Measurements from ENCODE around the gene C3orf18.

C3orf18 gene

DNA sequence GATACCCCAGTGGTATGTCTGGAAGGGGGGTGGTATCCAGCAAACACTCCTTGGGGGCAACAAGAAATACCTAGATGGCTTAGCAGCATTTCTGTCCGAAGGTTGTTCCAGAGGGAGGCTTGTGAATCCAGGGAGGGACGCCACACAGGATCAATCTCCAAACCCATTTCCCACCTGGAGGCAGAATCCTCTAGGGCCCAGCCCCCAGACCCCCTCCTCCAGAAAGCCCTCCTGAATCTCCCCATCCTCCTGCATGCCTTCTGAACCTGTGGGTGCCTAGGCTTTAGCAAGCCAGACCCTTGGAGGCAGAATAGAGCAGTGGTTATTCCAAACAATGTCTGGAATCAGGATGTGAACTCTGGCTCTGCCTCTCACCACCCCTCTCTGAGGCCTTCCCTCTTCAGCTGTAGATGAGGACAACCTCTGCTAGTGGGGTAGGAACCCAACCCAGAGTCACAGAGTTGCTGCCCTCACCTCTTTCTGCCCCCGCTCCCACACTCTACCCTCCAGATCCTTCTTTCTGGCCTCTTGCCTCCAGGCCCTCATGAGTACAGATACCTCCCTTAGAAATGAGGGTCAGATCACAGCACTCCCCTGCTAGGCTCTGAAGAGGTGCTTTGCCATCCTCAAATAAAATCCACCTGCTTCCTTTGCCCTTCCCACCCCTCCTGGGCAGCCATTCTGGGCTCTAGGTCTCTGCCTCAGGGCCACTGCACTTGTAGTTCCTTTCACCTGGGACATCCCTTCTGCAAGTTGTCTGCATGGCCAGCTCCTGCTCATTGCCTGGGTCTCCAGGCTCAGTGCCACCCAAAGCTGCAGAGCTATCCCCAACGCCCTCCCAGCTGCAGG, 35.9 kb upstream of the C3orf18 start:
- no peak for DNase-seq

DNA sequence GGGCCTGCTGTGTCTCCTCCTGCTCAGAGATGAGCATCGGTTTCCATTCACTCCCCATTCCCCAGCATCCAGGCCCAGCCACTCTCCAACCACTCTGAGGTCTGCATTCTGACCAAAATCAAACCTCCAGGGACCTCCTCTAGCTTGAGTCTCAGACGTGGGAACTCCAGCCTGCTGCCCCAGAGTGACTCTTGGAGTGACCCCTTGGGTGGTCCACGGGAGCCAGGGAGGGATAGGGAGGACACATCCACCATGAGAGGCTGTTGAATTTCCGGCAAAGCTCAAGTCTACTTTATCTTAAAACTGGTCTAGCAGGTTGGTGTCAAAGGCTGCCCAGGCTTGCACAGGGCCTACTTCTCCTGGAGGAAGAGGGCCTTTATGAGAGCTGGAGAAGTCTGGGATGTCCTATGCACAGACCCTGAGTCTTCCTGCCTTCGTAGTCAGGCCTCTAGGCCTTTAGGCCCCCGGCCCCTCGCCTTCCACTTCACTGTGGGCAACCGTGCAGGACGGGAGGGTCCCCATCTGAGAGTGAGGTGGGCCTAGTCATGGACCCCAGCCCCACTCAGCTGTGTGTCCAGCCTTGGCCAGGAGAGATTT, 35.1 kb upstream of the C3orf18 start:
- DNase-seq, result no peak

DNA sequence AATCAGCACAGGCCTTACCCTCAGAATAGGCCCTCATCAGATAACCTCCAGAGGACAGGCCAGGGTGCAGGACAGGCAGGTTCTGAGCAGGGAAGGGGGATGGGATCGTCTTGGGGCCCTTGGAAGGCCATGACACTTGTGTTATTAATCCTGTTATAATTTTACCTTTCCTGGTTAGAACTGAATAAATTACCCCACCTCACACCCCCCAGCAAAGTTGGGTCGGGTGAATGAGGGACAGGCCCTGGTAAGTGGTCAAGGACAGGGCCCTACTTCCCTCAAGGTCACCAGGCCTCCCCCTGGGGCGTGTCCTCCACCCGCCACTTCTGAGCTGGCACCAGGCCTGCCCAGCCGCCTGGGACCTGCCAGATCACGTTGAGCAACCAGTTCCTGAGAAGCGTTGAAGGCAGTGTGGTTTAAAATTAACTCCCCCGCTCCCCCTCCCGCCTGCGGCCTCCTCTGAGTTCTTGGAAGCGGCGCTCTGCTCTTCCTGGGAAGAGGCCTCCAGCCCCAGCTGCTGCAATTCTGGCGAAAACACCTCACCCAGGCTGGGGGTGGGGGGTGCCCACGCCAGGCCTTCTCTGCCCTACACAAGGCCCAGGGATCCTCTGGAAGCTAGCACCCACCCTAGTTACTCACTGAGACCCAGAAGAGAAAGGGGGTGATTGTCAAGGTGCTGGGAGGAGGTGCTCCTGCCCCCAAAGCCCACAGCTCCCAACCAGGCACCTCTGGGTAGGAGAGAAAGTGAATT, 33.5 kb upstream of the C3orf18 start:
- DNase-seq, result peak; percentile 91 to 95

DNA sequence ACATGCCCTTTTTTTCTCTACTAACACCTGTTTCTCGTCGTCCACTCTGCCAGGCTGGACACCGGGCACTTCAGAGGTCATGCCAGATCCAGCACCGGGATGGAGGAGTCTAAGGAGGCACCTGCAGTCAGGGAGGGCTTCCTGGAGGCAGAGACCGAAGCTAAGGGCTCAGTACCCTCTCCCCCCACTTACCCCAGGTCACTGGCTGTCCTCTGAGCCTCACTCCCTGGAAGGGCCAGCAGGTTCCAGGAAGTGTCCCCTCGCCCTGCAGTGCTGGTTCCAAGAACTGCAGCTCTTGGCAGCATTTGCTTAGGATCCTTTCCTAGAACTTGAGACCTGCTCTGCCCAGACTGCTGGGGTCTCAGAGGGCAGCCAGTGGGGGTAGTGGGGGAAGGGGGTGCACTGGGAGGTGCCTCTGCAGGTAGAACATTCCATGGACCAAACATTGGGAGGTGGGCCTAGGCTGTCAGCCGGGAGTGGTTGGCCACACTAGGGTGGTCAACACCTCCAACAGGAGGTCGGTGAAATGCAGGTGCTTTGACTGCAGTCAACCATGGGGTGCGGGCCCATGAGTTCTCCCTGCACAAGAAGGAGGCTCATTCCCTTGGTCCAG, 32.7 kb upstream of the C3orf18 start:
- peak in 1 of 2 experiments; percentile 15 for DNase-seq

DNA sequence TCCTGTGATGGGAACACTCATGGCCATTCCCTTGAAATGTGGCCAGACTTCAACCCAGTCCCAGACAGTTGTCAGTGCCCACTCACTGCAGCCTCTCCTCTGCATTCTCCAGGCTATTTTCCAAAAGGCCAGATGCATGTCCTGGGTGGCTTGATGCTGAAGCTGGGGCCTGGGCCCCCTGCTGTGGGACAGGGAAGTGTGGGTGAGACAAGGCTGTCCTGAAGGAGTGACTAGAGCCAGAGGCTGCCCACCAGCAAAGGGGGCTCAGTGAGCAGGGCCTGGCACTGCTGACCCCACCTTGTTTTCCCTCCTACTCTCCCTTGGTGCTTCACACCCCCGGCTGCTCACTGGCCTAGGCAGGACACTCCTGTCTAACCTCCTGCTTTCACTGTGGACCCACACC, 32.2 kb upstream of the C3orf18 start:
- DNase-seq, result no peak

DNA sequence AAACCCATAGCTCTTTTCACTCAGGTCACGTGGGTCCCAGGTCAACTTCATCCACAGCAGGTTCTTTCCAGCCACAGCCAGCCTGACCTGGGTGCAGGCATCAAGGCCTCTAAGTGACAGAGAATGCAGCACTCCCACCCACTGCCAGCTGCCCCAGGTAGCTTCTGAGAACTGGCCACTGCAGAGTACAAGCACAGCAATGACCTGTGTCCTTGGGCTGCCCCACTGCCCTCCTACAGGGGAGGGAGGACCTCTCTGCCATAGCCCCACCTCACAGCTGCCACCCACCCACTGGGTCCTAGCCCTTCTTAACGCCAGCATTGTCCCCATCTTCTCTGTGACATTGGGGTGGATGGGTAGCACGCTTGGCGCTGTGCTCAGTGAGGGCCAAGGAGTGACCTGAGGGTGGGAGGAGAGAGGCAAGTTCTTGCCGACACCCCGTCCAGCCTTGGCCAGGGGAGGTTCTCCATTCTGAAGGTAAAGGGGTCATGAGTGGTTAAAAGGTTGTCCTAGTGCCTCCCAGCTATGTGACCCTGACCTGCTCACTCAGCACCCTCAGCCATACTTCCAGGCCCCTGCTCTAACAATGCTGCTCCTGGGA, 31.7 kb upstream of the C3orf18 start:
- no peak for DNase-seq

DNA sequence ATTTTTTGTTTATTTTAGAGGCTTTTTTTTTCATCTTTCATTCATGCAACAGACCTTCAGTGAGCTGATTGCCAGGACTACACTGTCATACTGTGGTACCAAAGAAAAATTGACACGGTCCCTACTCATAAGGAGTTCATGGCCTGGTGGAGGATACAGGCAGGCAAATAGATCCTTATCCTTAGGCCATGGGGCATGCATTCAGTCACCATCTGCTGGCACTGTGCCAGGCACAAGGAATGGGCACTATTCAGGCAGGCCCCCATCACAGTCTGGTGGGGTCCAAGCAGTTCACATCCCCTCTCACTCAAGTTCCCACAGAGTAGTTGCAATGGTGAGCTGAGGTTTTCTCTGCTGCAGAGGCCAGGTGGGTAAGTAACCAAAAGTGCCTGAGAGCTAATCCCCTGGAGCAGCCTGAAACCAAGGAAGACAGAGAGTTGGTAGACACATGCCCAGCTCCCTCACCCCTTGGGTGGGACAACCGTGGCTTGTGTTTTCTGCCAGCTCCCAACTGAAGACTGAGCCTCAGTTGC, 26.8 kb upstream of the C3orf18 start:
- no peak for DNase-seq

DNA sequence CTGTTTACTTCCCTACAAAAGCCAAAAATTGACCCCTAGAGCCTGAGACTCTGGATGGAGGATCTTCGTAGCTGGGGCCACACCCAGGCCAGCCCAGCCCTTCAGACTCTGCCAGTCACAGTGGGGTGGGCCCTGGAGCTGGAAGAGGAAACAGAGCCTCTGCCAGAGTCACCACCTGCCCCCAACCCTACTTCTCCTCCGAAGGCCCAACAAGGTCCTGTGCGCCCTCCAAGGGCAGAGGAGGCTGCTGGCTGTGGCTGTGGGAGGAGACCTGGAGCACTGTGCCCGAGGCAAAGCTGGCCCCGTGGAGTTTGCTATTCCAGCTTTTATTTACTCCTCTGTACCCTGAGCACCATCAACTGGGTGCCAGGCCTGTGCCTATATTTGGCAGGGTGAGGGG, 25.0 kb upstream of the C3orf18 start:
- no peak for DNase-seq

DNA sequence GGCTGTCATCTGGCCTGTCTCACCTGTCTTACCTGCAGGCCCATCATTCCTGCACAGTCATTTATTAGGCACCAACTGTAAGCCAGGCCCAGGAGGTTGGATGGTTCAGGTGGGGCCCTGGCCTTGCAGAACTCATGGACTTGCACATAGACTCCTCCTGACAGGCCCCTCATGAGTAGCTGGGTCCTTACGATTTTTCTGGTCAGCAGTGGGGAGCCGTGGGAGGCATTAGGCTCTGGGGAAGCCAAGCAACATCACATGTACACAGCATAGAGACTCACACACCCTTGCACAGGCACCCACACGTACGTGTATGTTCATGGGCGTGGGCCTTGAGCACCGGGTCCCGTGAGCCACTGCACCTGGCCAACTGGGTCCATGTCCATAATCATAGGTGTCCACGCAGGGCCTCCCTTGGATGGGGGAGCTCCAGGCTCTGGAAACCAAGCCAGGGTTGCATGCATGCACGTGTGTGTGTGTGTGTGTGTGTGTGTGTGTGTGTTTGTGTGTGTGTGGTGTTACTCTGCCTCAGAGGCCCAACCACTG, 23.7 kb upstream of the C3orf18 start:
- DNase-seq, result no peak

DNA sequence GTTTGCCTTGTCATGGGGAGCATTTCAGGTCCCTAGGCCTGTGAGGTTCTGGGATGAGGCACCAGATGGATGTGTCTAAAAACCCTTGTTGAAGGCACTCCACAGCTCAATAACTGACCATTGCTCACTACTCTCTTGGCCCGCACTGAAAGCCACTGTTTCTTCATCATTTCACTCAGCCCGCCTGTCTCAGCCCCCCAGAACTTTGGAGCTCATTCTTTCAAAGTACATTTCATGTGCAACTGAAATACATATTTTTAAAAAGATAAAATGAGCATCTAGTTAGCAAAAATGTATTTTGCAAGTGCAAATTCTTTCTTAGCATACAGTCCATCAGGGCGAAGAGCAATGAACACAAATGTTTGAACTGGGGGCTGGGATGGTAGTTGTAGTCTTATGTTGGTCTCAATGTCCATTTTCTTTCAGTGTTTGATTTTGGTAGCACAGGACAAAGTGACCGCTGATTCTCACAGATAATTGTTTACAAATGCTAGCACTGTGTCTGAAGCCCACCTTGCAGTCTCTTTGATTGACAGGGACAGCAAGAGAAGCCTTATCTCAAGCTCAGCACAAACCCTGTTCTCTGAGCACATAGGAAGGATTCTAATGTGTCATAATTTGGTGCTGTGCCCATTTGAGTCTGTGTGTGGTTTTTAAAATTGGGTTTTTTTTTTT, 21.3 kb upstream of the C3orf18 start:
- no peak for DNase-seq

DNA sequence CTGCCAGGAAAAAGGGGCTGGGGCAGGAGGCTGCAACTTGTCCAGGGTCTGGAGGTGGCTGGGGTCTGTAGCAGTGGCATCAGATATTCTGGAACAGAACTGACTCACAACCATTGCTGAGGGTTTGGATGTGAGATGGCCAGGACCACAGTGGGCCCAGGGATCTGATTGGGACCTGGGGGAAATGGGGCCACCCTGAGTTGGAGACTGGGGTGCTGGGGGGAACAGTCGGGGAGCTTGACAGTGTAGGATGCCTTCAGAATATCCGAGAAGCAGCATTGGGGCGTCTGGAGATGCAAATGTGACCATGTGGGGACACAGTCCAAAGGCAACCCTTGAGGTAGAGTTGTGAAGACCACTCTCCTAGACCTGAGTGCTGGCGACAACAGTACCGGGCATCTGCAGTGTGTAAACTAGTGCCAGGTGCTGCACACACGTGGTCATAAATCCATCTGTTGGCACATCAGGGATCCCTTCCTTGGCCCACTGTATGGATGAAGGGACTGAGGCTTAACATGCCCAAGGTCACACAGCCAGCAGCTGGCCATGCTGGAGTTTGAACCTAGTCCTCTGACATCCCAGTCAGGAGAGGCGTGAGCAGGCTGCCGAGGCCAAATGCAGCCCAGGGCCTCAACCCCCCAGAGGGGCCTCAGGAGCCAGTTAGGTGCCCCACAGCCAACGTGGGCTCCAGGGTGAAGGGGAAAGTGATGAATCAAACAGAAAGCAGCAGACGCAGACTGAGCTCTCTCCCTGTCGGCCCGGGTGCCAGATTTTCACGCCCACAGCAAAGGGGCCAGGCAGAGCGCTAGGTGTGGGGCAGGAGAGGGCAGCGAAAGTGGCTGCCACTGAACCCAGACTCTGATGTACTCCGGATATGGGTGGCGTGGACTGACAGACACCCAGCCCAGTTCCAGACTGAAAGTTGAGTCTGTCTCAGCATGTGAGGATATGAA, 20.5 kb upstream of the C3orf18 start:
- no peak for DNase-seq

DNA sequence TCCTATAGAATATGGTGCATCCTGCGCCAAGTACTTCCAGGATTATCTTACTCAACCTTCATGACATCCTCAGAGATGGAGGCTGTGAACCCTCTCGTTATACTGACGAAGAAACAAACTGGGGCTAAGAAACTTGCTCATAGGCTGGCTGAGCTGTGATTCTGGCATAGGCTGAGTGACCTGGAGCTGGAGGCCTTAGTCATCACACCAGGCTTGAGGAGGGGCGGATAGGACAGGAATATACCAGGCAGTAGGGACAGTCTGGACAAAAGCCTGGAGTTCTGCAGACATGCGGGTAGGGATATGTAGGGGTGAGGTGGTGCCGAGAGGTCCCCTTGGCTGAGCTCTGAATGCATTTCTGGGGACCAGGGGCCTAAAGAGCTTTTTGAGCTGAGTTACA, 19.8 kb upstream of the C3orf18 start:
- DNase-seq, result no peak

DNA sequence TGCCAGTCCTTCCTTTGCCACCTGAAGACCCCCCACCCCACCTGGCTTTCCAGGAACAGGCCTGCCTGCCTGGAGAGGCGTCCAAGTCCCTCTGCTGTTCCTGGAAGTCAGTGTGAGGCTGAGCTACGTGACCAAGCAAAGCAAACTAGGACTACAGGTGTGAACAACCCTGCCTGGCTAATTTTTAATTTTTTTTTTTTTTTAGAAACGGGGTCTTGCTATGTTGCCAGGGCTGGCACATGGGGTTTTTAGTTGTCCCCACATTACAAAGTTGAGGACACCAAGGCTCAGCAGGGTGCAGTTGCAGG, 19.2 kb upstream of the C3orf18 start:
- DNase-seq, result no peak

DNA sequence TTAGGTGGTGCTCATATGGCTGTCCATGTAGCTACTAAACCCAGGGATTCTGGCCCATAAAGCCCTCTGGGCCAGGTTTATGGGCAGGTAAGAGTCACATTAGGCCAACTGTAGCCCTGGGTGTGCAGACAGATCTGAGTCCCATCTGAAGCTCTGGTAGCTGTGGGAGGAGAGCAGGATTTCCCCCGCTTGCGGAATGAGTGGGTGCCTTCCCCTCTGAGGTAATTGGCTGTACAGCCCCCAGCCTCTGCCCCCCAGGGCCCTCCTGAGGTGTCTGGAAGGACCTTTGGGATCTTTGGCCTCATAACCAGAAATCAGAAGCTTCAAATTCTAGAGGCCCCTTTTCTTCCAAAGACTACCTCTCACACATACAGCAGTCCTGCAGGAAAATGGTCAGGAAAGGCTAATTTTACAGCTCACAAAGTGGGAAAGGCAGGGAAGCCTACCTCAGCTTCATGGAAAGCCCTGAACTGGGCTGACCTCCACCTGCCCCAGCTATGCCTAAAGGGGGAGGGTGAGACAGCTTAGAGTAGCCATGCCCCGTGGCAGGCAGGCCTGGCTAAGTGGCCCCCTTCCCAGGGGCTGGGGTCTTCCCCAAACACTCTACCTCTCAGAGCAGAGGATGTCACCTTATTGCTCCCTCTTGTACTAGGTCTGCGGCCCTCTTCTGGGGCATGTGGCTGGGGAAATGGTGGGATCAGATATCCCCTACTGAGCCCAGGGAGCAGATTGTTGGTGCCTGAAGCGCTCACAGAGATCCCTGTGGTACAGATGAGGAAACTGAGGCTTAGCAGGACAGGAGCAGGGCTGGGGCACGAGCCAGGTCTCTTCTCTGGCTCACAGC, 18.6 kb upstream of the C3orf18 start:
- no peak for DNase-seq

DNA sequence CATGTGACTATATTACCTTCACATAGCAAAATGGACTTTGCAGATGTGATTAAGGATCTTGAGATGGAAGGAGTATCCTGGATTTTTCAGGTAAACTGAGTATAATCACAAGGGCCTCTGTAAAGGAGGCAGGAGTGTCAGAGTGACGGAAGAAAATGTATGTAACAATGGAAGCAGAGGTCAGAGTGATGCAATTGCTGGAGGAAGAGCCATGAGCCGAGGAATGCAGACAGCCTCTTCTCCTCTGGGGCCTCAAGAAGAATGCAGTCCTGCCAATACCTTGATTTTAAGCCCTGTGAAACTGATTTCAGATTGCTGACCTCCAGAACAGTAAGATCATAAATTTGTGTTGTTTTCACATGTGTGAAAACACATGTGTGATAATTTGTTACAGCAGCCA, 16.8 kb upstream of the C3orf18 start:
- DNase-seq, result no peak

DNA sequence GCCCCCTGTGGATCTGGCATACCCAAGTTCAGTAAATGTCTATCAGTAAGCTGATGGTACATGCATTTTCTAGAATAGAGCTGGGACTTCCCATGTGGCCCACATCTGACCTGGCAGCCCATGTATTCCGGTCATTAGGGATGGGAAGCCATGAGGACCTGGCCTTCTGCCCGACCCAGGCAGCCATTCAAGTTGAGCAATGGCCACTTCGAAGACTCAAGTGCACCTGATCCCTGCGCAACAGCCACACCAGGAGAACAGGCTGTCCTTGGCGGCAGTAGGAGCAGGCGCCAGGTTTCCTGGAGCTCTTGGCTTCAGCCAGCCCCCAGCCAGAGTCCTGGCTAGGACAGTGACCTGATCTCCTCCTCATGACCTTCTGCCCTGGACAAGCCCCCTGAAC, 16.4 kb upstream of the C3orf18 start:
- DNase-seq, result no peak

DNA sequence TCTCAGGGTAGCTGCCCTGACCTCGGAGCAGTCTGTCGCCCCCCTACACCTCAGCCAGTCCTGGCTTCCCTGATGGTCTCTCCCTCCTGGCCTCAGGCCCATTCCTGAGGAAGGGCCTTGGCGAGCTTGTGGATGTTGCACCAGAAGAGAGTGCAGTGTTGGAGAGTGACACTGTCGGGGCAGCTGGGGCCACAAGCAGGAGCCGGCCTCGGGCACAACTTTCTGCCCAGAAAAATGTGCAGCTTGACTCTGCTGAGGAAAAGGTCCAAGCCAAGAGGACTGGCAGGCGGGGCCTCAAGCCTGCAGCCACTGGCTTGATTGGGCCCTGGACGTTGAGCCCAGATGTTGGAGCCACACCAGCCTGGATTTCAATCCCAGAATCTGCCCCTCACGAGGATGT, 14.5 kb upstream of the C3orf18 start:
- no peak for DNase-seq

DNA sequence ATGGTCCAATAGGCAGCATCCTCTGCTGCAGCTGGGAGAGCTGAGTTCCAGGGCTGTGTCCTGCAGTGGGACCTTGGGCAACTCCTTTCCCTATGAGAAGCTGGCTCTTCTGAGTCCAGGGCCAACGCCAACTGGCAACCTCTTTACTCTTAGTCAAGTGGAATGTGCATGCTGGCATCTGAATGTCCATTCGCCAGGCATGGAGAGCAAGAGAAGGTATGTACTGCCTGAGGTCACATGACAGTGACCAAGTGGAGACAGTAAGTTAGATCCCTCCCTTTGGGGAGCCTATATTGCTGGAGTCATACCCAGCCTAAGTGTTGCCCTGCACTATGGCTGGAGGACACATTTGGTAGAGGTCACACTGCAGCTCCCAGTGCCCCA, 13.9 kb upstream of the C3orf18 start:
- no peak for DNase-seq

DNA sequence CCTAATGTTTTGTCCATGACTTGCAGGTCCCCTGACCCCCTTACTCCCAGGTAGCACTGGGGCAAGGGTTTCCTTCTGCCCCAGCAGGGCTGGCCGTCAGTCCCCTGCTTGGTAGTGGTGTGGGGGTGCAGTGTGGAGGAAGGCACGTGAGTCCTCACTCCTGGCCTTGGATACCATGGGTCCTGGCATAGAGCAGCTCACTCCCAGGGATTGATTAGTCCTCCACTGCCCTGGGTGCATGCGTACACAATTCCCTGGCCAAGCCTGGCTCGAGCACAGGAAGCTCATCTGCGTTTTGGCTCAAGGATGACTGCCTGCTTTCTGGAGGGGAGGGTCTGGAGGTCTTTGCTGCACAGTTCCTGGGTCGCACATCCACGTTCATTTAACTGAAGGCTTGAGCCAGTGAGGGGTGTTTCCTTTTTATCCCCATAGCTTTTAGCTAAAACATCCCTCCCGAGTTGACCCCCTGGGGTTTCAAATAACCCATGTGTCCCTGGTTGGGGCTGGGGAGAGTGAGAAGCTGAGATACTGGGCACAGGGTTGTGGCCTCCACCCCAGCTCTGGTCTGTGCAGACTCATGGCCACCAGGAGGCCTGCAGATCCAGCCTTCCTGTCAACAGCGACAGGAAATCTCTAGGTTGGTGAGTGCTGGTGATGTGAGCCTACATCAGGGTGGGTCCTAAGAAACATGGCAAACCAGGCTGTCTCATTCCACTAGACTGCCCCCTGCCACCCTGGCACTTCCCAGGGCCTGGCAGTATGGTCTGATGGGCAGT, 13.3 kb upstream of the C3orf18 start:
- DNase-seq, result no peak

Measured in SHP77 (cell line).